Neuronal stem cell (in vitro differentiated cells): Measurements from ENCODE around the gene PRSS2.

Source experiments
- DNase-seq: peaks from one replicate; pipeline ENCODE4 v3.0.0-alpha.2; 2013; ENCODE audit warnings: low spot score
- H2AFZ ChIP-seq: one replicate; pipeline ENCODE4 v1.6.1; 2013; ENCODE audit warnings: mild to moderate bottlenecking, low read length, inconsistent platforms
- H2AK5ac ChIP-seq: 2 replicates; pipeline ENCODE4 v1.6.1; 2013; ENCODE audit warnings: low read depth, mild to moderate bottlenecking, inconsistent platforms, low read length, moderate library complexity, mixed read lengths
- H2BK120ac ChIP-seq: 2 replicates; pipeline ENCODE4 v1.6.1; 2013; ENCODE audit warnings: low read depth, mild to moderate bottlenecking, inconsistent platforms, low read length, moderate library complexity, mixed read lengths
- H2BK12ac ChIP-seq: one replicate; pipeline ENCODE4 v1.6.1; 2013; ENCODE audit warnings: low read length, inconsistent platforms
- H2BK15ac ChIP-seq: 2 replicates; pipeline ENCODE4 v1.6.1; 2013; ENCODE audit warnings: mild to moderate bottlenecking, low read length, inconsistent platforms, mixed read lengths
- H2BK5ac ChIP-seq: one replicate; pipeline ENCODE4 v1.6.1; 2013; ENCODE audit warnings: inconsistent platforms, mild to moderate bottlenecking, low read length, moderate library complexity
- H3K14ac ChIP-seq: one replicate; pipeline ENCODE4 v1.6.1; 2013; ENCODE audit warnings: low read length, inconsistent platforms
- H3K18ac ChIP-seq: 2 replicates; pipeline ENCODE4 v1.6.1; 2013; ENCODE audit warnings: low read length, inconsistent platforms
- H3K23ac ChIP-seq: 2 replicates; pipeline ENCODE4 v1.6.1; 2013; ENCODE audit warnings: low read depth, mild to moderate bottlenecking, mixed read lengths, low read length, inconsistent platforms; ENCODE audit not compliant: poor library complexity
- H3K27ac ChIP-seq: replicated peaks from 3 replicates; pipeline ENCODE4 v1.5.1; 2013; ENCODE audit warnings: low read length, inconsistent platforms
- H3K27me3 ChIP-seq, 3 experiments: 2 replicates each; pipeline ENCODE4 v1.6.1; 2013; ENCODE audit warnings: low read length in 3 of 3, mild to moderate bottlenecking in 2 of 3, inconsistent platforms in 1 of 3, low read depth in 1 of 3, mixed read lengths in 1 of 3, moderate library complexity in 1 of 3; ENCODE audit not compliant: control insufficient read depth in 3 of 3, insufficient read depth in 3 of 3
- H3K36me3 ChIP-seq, 2 donors: replicated peaks in 1 of 2; 2 replicates each; pipeline ENCODE4 v1.6.1; 2013; ENCODE audit warnings: low read length in 2 of 2; ENCODE audit not compliant: control insufficient read depth in 2 of 2, insufficient read depth in 2 of 2
- H3K4ac ChIP-seq: 2 replicates; pipeline ENCODE4 v1.6.1; 2013; ENCODE audit warnings: inconsistent platforms, mild to moderate bottlenecking, low read length, moderate library complexity
- H3K4me1 ChIP-seq, 2 donors: 1 replicate in 1 of 2; 2 replicates in 1 of 2; pipeline ENCODE4 v1.6.1; 2013; ENCODE audit warnings: low read length in 2 of 2, low read depth in 1 of 2; ENCODE audit not compliant: control insufficient read depth in 2 of 2, insufficient read depth in 1 of 2
- H3K4me2 ChIP-seq: one replicate; pipeline ENCODE4 v1.6.1; 2013; ENCODE audit warnings: mild to moderate bottlenecking, low read length, inconsistent platforms; ENCODE audit not compliant: insufficient read depth, poor library complexity, severe bottlenecking
- H3K4me3 ChIP-seq, 2 donors: 2 replicates each; pipeline ENCODE4 v1.5.1; 2013; ENCODE audit warnings: low read length in 2 of 2, mild to moderate bottlenecking in 2 of 2, inconsistent platforms in 1 of 2, moderate library complexity in 1 of 2
- H3K79me1 ChIP-seq: one replicate; pipeline ENCODE4 v1.6.1; 2013; ENCODE audit warnings: low read depth, mild to moderate bottlenecking, inconsistent platforms, low read length, moderate library complexity
- H3K9ac ChIP-seq: one replicate; pipeline ENCODE4 v1.6.1; 2013; ENCODE audit warnings: mild to moderate bottlenecking, low read depth, low read length, inconsistent platforms; ENCODE audit not compliant: poor library complexity
- H3K9me3 ChIP-seq, 2 donors: replicated peaks in 1 of 2; 2 replicates each; pipeline versions ENCODE3 to v1.6.1; 2013; ENCODE audit warnings: low read length in 2 of 2, mild to moderate bottlenecking in 2 of 2, inconsistent platforms in 1 of 2, low read depth in 1 of 2, mixed read lengths in 1 of 2, moderate library complexity in 1 of 2; ENCODE audit not compliant: control insufficient read depth in 2 of 2, insufficient read depth in 1 of 2
- H4K8ac ChIP-seq: one replicate; pipeline ENCODE4 v1.6.1; 2013; ENCODE audit warnings: low read depth, mild to moderate bottlenecking, inconsistent platforms, low read length, moderate library complexity
- H4K91ac ChIP-seq: one replicate; pipeline ENCODE4 v1.6.1; 2013; ENCODE audit warnings: low read length, low read depth, mild to moderate bottlenecking, inconsistent platforms; ENCODE audit not compliant: poor library complexity
- WGBS, 2 donors: extraction: QIAGEN DNeasy Blood & Tissue Kit; methylation state at CpG; one replicate each; pipeline ENCODE4 v1.1.7; 2013; ENCODE audit warnings: missing lambda C conversion rate in 2 of 2, mixed read lengths in 1 of 2; ENCODE audit not compliant: insufficient read length in 2 of 2, insufficient replicate concordance in 1 of 2; ENCODE audit errors: extremely low coverage in 2 of 2; 5-methylcytosine and 5-hydroxymethylcytosine counted together

Gene PRSS2

GRCh38 chr7:142782922-142783900, 12.4 kb downstream of the PRSS2 start:
- Histone ChIP-seq H2BK12ac (no peak overlapping the region), H4K91ac (no peak overlapping the region), H3K36me3 (no peaks in the 10 kb centered on the region), H2BK120ac (no peak overlapping the region), H3K4me1 (peaks cover 0 to 1% of the 10 kb centered on the region in 2 donors), H3K4me3 (peak overlapping the region in 1 of 2 donors; percentile 67), H3K79me1 (no peaks in the 10 kb centered on the region), H3K27ac (no peak overlapping the region), H4K8ac (peak overlapping the region; percentile 65), H3K4ac (no peak overlapping the region), H3K23ac (no peak overlapping the region), H3K27me3 (no peaks in the 10 kb centered on the region), H3K18ac (peak overlapping the region; percentile 85), H2BK5ac (no peak overlapping the region), H2BK15ac (no peak overlapping the region), H2AK5ac (no peak overlapping the region), H3K9me3 (peaks cover 0 to 1% of the 10 kb centered on the region in 2 donors), H3K14ac (peak overlapping the region; percentile 56), H3K4me2 (peak overlapping the region; percentile 54), H3K9ac (no peak overlapping the region), H2AFZ (no peak overlapping the region)
- WGBS, 2 donors, result no CpG with 5 or more reads among the region's 32 CpGs
- DNase-seq, result peak; percentile 88

GRCh38 chr7:142784096-142784495, 13.3 kb downstream of the PRSS2 start:
- no peak overlapping the region for H2BK5ac ChIP-seq
- no peak overlapping the region for H2BK15ac ChIP-seq
- no peaks in the 10 kb centered on the region for H3K79me1 ChIP-seq
- no peak overlapping the region for H2AFZ ChIP-seq
- no peak overlapping the region for H2AK5ac ChIP-seq
- H4K8ac ChIP-seq, result no peak overlapping the region
- no peak overlapping the region for H3K27ac ChIP-seq
- peaks cover 0 to 1% of the 10 kb centered on the region in 2 donors for H3K9me3 ChIP-seq
- no peak overlapping the region for H2BK120ac ChIP-seq
- no peak overlapping the region for H3K4me2 ChIP-seq
- peaks cover 0 to 1% of the 10 kb centered on the region in 2 donors for H3K4me1 ChIP-seq
- H3K4me3 ChIP-seq, result no peak overlapping the region
- H3K14ac ChIP-seq, result no peak overlapping the region
- no peak overlapping the region for H3K23ac ChIP-seq
- H3K27me3 ChIP-seq, result no peaks in the 10 kb centered on the region
- DNase-seq, result no peak
- no peaks in the 10 kb centered on the region for H3K36me3 ChIP-seq
- no peak overlapping the region for H3K4ac ChIP-seq
- no peak overlapping the region for H3K9ac ChIP-seq
- no peak overlapping the region for H3K18ac ChIP-seq
- H2BK12ac ChIP-seq, result no peak overlapping the region
- no peak overlapping the region for H4K91ac ChIP-seq
- WGBS, 2 donors, result no CpG with 5 or more reads among the region's 7 CpGs

GRCh38 chr7:142784716-142785115, 13.9 kb downstream of the PRSS2 start:
- H3K79me1 ChIP-seq, result no peaks in the 10 kb centered on the region
- no peak overlapping the region for H2BK120ac ChIP-seq

GRCh38 chr7:142785841-142786250, 15.1 kb downstream of the PRSS2 start:
- Histone ChIP-seq H3K14ac (no peak overlapping the region), H3K4me2 (no peak overlapping the region), H2BK15ac (no peak overlapping the region), H3K4me1 (peaks cover 0 to 1% of the 10 kb centered on the region in 2 donors), H3K18ac (peak overlapping the region; percentile 44), H3K4ac (no peak overlapping the region), H3K4me3 (no peak overlapping the region), H3K9ac (no peak overlapping the region), H2BK5ac (no peak overlapping the region), H2BK12ac (no peak overlapping the region), H4K8ac (no peak overlapping the region), H4K91ac (no peak overlapping the region), H2BK120ac (no peak overlapping the region), H3K36me3 (no peaks in the 10 kb centered on the region), H3K23ac (no peak overlapping the region), H3K79me1 (no peaks in the 10 kb centered on the region), H3K27ac (no peak overlapping the region), H2AK5ac (no peak overlapping the region), H3K9me3 (peaks cover 0 to 1% of the 10 kb centered on the region in 2 donors), H3K27me3 (no peaks in the 10 kb centered on the region), H2AFZ (no peak overlapping the region)
- no CpG with 5 or more reads among the region's 8 CpGs for WGBS, 2 donors
- no peak for DNase-seq

More at GRCh38 chr7:142784716-142785115, 13.9 kb downstream of the PRSS2 start:
- H2BK15ac ChIP-seq, result no peak overlapping the region
- no peaks in the 10 kb centered on the region for H3K27me3 ChIP-seq
- H3K4ac ChIP-seq, result no peak overlapping the region
- H3K9me3 ChIP-seq, result peaks cover 0 to 1% of the 10 kb centered on the region in 2 donors
- peaks cover 0 to 1% of the 10 kb centered on the region in 2 donors for H3K4me1 ChIP-seq
- no peak overlapping the region for H4K8ac ChIP-seq
- H3K18ac ChIP-seq, result no peak overlapping the region
- DNase-seq, result no peak
- H2BK5ac ChIP-seq, result no peak overlapping the region
- no peak overlapping the region for H3K14ac ChIP-seq
- H3K23ac ChIP-seq, result no peak overlapping the region
- no peak overlapping the region for H3K9ac ChIP-seq
- no peak overlapping the region for H3K4me2 ChIP-seq
- no CpG with 5 or more reads among the region's 8 CpGs for WGBS, 2 donors
- no peaks in the 10 kb centered on the region for H3K36me3 ChIP-seq
- no peak overlapping the region for H3K4me3 ChIP-seq
- no peak overlapping the region for H3K27ac ChIP-seq
- no peak overlapping the region for H4K91ac ChIP-seq
- H2AK5ac ChIP-seq, result no peak overlapping the region
- H2AFZ ChIP-seq, result no peak overlapping the region
- no peak overlapping the region for H2BK12ac ChIP-seq
